K562 (cell line): ENCODE data around the gene EDA.

Source experiments
- KDM1A ChIP-seq, 2 experiments: fragments of 450-650 bp; IDR thresholded peaks; 2 replicates each; pipeline ENCODE4 v1.6.1; 2016; ENCODE audit warnings: mild to moderate bottlenecking in 2 of 2
- L3MBTL2 ChIP-seq: fragments of 450-650 bp; IDR thresholded peaks from 2 replicates; pipeline ENCODE4 v1.6.1; 2016; ENCODE audit warnings: mild to moderate bottlenecking, moderate library complexity
- NFE2 ChIP-seq: IDR thresholded peaks from 2 replicates; pipeline ENCODE4 v1.6.1; 2014; ENCODE audit warnings: antibody characterized with exemption, low read depth
- TF ChIP-seq, protein P1 (sequence below), 3 experiments: IDR thresholded peaks in 2 of 3; conservative IDR thresholded peaks in 1 of 3; 2 replicates each; pipeline ENCODE4 v1.5.1; 2011 to 2012; ENCODE audit warnings: low read length in 3 of 3, mild to moderate bottlenecking in 3 of 3, control low read depth in 2 of 3, improper control_type of control experiment in 1 of 3, inconsistent platforms in 1 of 3, low read depth in 1 of 3, mixed read lengths in 1 of 3, moderate library complexity in 1 of 3; ENCODE audit not compliant: insufficient read depth in 2 of 3

DNA sequence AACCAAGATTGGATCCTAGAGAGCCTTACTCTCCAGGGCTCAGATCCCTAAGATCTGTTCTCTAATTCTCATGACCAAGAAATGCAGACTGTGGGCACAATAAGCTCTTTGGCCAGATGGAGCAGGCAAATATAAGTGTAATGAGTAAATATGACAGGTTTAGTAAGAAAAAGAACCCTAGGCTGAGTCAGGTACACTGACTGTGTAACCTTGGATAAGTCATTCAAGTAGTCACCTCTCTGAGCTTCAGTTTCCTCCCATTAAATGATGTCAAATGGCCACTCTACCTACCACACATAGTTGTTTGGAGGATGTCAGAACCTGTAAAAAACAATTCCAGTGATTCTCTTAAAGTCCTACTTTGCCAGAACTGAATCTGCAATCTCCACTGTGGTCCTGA is 8.3 kb upstream of the EDA start:
- TF ChIP-seq L3MBTL2, result no peak
- TF ChIP-seq NFE2, result no peak
- TF ChIP-seq, protein P1, sequence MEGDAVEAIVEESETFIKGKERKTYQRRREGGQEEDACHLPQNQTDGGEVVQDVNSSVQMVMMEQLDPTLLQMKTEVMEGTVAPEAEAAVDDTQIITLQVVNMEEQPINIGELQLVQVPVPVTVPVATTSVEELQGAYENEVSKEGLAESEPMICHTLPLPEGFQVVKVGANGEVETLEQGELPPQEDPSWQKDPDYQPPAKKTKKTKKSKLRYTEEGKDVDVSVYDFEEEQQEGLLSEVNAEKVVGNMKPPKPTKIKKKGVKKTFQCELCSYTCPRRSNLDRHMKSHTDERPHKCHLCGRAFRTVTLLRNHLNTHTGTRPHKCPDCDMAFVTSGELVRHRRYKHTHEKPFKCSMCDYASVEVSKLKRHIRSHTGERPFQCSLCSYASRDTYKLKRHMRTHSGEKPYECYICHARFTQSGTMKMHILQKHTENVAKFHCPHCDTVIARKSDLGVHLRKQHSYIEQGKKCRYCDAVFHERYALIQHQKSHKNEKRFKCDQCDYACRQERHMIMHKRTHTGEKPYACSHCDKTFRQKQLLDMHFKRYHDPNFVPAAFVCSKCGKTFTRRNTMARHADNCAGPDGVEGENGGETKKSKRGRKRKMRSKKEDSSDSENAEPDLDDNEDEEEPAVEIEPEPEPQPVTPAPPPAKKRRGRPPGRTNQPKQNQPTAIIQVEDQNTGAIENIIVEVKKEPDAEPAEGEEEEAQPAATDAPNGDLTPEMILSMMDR (IDR thresholded peaks at IDR 0.05 in 2 of 3, conservative IDR thresholded peaks at IDR 0.05 in 1 of 3; ENCODE audit: insufficient read depth in 2 of 3, low read depth in 1 of 3, low read length in 3 of 3), result no peak
- TF ChIP-seq KDM1A (IDR thresholded peaks at IDR 0.05), result no peak
